ENCODE data around the gene SUCLG2.

SUCLG2 gene

DNA sequence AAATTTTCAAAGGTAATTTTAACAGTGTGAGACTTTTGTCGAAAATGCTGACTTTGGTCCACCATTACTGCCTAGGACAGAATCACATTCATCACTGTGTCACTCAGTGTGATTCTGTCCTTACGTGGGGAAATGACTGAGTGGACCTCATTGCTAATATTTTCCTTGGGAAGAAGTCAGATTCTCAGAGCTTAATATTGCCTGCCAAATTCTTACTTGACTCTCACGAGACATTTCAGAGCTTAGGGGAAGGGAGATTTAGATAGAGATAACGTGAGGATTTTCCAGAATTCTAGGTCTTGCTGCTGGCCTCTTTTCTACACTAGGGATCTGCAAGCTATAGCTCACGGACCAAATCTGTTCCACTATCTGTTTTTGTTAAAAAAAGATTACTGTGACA, 270.4 kb downstream of the SUCLG2 start:
- CTCF ChIA-PET: interaction anchor here (0.5 to 2.3 kb wide), 11 partner anchors 11 to 1483 kb away, joined by 3 to 13 read pairs (median 4); no protein-coding TSS in a partner anchor
- Histone ChIP-seq H3K9me3 (ENCODE audit: control insufficient read depth, insufficient read depth, low read depth, low read length) (no peaks in the 10 kb centered on the region), H3K4me3 (ENCODE audit: low read depth, low read length) (no peak overlapping the region), H3K27ac (ENCODE audit: extremely low read depth, low read depth, low read length) (no peak overlapping the region), H3K4me1 (ENCODE audit: control insufficient read depth, insufficient read depth, low read length) (no peaks in the 10 kb centered on the region), H3K36me3 (ENCODE audit: control insufficient read depth in 2 of 2, insufficient read depth in 1 of 2, low read length in 2 of 2) (no peaks in the 10 kb centered on the region)
- POLR2A ChIA-PET: no interaction called here
- TF ChIP-seq ZNF548 (tag by site-specific recombination; IDR thresholded peaks at IDR 0.05) (no peak), ZNF560 (tag by site-specific recombination; IDR thresholded peaks at IDR 0.05; ENCODE audit: borderline replicate concordance) (no peak), ZNF791 (tag by site-specific recombination; IDR thresholded peaks at IDR 0.05) (no peak)

DNA sequence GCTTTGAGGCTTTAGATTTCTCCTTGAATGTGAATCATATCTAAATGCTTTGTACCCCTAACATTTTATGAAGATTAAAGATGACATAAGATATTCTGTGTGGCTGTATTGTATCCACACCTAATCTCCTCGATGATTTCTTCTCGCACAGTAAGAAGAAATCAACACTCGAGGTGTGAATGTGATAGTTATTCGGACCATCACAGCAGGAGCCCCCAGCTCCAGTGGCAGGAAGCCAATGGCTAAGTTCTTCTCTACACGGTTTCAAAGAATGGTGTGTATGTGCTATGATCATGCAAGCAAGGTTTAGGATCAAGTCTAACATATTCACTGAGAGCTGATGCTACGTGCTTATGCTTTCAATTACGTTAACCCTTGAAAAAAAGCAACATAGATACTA, 271.0 kb downstream of the SUCLG2 start:
- ChIA-PET CTCF (interaction anchor here (1.2 to 2.3 kb wide), 3 partner anchors 10 to 407 kb away, joined by 3 to 13 read pairs (median 7); no protein-coding TSS in a partner anchor), POLR2A (no interaction called here)
- H3K36me3 ChIP-seq (ENCODE audit: control insufficient read depth in 2 of 2, insufficient read depth in 1 of 2, low read length in 2 of 2): no peaks in the 10 kb centered on the region

DNA sequence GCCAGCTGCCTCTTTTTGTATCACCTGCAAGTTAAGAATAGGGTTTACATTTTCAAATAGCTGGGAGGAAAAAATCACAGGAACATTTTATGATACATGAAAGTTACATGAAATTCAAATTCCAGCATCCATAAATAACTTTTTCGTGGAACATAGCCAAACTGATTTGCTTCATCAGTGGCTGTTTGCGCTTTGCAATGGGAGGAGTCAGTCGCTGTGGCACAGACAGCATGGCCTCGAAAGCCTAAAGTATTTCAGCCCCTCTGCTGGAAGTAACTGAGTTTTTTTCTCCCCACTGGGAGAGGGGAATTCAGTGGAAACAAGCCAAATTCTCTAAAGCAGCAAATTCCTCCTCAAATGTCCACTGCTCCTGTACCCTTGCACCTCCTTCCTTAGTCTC, 271.9 kb downstream of the SUCLG2 start:
- Histone ChIP-seq H3K4me1 (ENCODE audit: control insufficient read depth, insufficient read depth, low read length) (no peaks in the 10 kb centered on the region), H3K9me3 (ENCODE audit: control insufficient read depth, insufficient read depth, low read depth, low read length) (no peaks in the 10 kb centered on the region), H3K36me3 (ENCODE audit: control insufficient read depth in 2 of 2, insufficient read depth in 1 of 2, low read length in 2 of 2) (no peaks in the 10 kb centered on the region), H3K27ac (ENCODE audit: extremely low read depth, low read depth, low read length) (no peak overlapping the region), H3K4me3 (ENCODE audit: low read depth, low read length) (no peak overlapping the region)
- ChIA-PET CTCF (interaction anchor here (1.0 to 2.3 kb wide), 4 partner anchors 20 to 1492 kb away, joined by 3 to 13 read pairs (median 5); no protein-coding TSS in a partner anchor), POLR2A (no interaction called here)
- TF ChIP-seq ZFP69B (tag by site-specific recombination; IDR thresholded peaks at IDR 0.05): no peak
- TF ChIP-seq ZBTB1 (tag by site-specific recombination; IDR thresholded peaks at IDR 0.05): no peak
- no peak for TF ChIP-seq ZBTB8A (tag by site-specific recombination; IDR thresholded peaks at IDR 0.05)
- TF ChIP-seq ZSCAN23 (tag by site-specific recombination; IDR thresholded peaks at IDR 0.05): no peak

More for the DNA sequence above, 271.0 kb downstream of the SUCLG2 start:
- TF ChIP-seq, protein P1, sequence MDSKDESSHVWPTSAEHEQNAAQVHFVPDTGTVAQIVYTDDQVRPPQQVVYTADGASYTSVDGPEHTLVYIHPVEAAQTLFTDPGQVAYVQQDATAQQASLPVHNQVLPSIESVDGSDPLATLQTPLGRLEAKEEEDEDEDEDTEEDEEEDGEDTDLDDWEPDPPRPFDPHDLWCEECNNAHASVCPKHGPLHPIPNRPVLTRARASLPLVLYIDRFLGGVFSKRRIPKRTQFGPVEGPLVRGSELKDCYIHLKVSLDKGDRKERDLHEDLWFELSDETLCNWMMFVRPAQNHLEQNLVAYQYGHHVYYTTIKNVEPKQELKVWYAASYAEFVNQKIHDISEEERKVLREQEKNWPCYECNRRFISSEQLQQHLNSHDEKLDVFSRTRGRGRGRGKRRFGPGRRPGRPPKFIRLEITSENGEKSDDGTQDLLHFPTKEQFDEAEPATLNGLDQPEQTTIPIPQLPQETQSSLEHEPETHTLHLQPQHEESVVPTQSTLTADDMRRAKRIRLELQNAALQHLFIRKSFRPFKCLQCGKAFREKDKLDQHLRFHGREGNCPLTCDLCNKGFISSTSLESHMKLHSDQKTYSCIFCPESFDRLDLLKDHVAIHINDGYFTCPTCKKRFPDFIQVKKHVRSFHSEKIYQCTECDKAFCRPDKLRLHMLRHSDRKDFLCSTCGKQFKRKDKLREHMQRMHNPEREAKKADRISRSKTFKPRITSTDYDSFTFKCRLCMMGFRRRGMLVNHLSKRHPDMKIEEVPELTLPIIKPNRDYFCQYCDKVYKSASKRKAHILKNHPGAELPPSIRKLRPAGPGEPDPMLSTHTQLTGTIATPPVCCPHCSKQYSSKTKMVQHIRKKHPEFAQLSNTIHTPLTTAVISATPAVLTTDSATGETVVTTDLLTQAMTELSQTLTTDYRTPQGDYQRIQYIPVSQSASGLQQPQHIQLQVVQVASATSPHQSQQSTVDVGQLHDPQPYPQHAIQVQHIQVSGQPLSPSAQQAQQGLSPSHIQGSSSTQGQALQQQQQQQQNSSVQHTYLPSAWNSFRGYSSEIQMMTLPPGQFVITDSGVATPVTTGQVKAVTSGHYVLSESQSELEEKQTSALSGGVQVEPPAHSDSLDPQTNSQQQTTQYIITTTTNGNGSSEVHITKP (tag by site-specific recombination; IDR thresholded peaks at IDR 0.05): no peak
- TF ChIP-seq ZNF214 (tag by site-specific recombination; IDR thresholded peaks at IDR 0.05; ENCODE audit: borderline replicate concordance) (no peak), ZNF433 (tag by site-specific recombination; IDR thresholded peaks at IDR 0.05; ENCODE audit: low read depth) (no peak), ZNF391 (tag by site-specific recombination; IDR thresholded peaks at IDR 0.05; ENCODE audit: borderline replicate concordance, low read depth) (no peak), ZNF341 (tag by site-specific recombination; IDR thresholded peaks at IDR 0.05; ENCODE audit: low read depth) (no peak), RBAK (tag by site-specific recombination; IDR thresholded peaks at IDR 0.05) (no peak), ZFP69B (tag by site-specific recombination; IDR thresholded peaks at IDR 0.05) (no peak), ZNF596 (tag by site-specific recombination; IDR thresholded peaks at IDR 0.05) (no peak), ZNF626 (tag by site-specific recombination; IDR thresholded peaks at IDR 0.05) (no peak), ZNF350 (tag by site-specific recombination; IDR thresholded peaks at IDR 0.05) (no peak), ZNF837 (tag by site-specific recombination; IDR thresholded peaks at IDR 0.05) (no peak), ZSCAN23 (tag by site-specific recombination; IDR thresholded peaks at IDR 0.05) (no peak)
- TF ChIP-seq, protein P2, sequence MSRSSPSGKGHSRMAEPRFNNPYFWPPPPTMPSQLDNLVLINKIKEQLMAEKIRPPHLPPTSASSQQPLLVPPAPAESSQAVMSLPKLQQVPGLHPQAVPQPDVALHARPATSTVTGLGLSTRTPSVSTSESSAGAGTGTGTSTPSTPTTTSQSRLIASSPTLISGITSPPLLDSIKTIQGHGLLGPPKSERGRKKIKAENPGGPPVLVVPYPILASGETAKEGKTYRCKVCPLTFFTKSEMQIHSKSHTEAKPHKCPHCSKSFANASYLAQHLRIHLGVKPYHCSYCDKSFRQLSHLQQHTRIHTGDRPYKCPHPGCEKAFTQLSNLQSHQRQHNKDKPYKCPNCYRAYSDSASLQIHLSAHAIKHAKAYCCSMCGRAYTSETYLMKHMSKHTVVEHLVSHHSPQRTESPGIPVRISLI (tag by site-specific recombination; IDR thresholded peaks at IDR 0.05): no peak
- H3K4me1 ChIP-seq (ENCODE audit: control insufficient read depth, insufficient read depth, low read length): no peaks in the 10 kb centered on the region
- no peak overlapping the region for H3K27ac ChIP-seq (ENCODE audit: extremely low read depth, low read depth, low read length)
- no peaks in the 10 kb centered on the region for H3K9me3 ChIP-seq (ENCODE audit: control insufficient read depth, insufficient read depth, low read depth, low read length)
- H3K4me3 ChIP-seq (ENCODE audit: low read depth, low read length): no peak overlapping the region
